Measurements from ENCODE around the gene GATA3.

Gene GATA3

GRCh38 chr10:8074881-8075280 is 20.4 kb downstream of the GATA3 start:
- ATAC-seq (no peak), DNase-seq (no peak)
- no peaks in the 10 kb centered on the region for H3K27me3 Mint-ChIP-seq
- no peaks in the 10 kb centered on the region for H3K9me3 Mint-ChIP-seq
- peaks cover 48% of the 10 kb centered on the region for H3K36me3 Mint-ChIP-seq (ENCODE audit: low read depth)
- H3K4me3 Mint-ChIP-seq: no peak overlapping the region
- no peak overlapping the region for H3K27ac Mint-ChIP-seq
- peaks cover 58% of the 10 kb centered on the region for H3K4me1 Mint-ChIP-seq

- ATAC-seq: no peak
- peaks cover 42% of the 10 kb centered on the region for H3K36me3 Mint-ChIP-seq (ENCODE audit: low read depth)
- H3K9me3 Mint-ChIP-seq: no peaks in the 10 kb centered on the region
- H3K4me1 Mint-ChIP-seq: peaks cover 51% of the 10 kb centered on the region
- DNase-seq: no peak
- H3K27me3 Mint-ChIP-seq: no peaks in the 10 kb centered on the region
- H3K27ac Mint-ChIP-seq: no peak overlapping the region
- H3K4me3 Mint-ChIP-seq: no peak overlapping the region
Observed at GRCh38 chr10:8075282-8076260, 21.1 kb downstream of the GATA3 start.

- DNase-seq (no peak), ATAC-seq (peak; percentile 57)
- Mint-ChIP-seq H3K4me1 (peaks cover 37% of the 10 kb centered on the region), H3K9me3 (no peaks in the 10 kb centered on the region), H3K4me3 (no peak overlapping the region), H3K27ac (no peak overlapping the region), H3K36me3 (ENCODE audit: low read depth) (peaks cover 30% of the 10 kb centered on the region), H3K27me3 (no peaks in the 10 kb centered on the region)
Observed at GRCh38 chr10:8076933-8077332, 22.4 kb downstream of the GATA3 start.

- DNase-seq (no peak), ATAC-seq (no peak)
- H3K27ac Mint-ChIP-seq: no peak overlapping the region
- H3K9me3 Mint-ChIP-seq: no peaks in the 10 kb centered on the region
- H3K27me3 Mint-ChIP-seq: no peaks in the 10 kb centered on the region
- peaks cover 22% of the 10 kb centered on the region for H3K36me3 Mint-ChIP-seq (ENCODE audit: low read depth)
- H3K4me1 Mint-ChIP-seq: peaks cover 29% of the 10 kb centered on the region
- H3K4me3 Mint-ChIP-seq: no peak overlapping the region
Observed at GRCh38 chr10:8078027-8078426, 23.5 kb downstream of the GATA3 start.

GRCh38 chr10:8079126-8079525 is 24.6 kb downstream of the GATA3 start:
- no peak overlapping the region for H3K27ac Mint-ChIP-seq

GRCh38 chr10:8084799-8085198 is 30.3 kb downstream of the GATA3 start:
- no peaks in the 10 kb centered on the region for H3K36me3 Mint-ChIP-seq (ENCODE audit: low read depth)
- no peak overlapping the region for H3K27ac Mint-ChIP-seq
- no peaks in the 10 kb centered on the region for H3K9me3 Mint-ChIP-seq
- ATAC-seq (no peak), DNase-seq (no peak)
- H3K27me3 Mint-ChIP-seq: no peaks in the 10 kb centered on the region
- H3K4me3 Mint-ChIP-seq: no peak overlapping the region
- H3K4me1 Mint-ChIP-seq: peaks cover 22% of the 10 kb centered on the region

More at GRCh38 chr10:8079126-8079525, 24.6 kb downstream of the GATA3 start:
- DNase-seq (no peak), ATAC-seq (no peak)
- no peak overlapping the region for H3K4me3 Mint-ChIP-seq
- no peaks in the 10 kb centered on the region for H3K9me3 Mint-ChIP-seq
- no peaks in the 10 kb centered on the region for H3K27me3 Mint-ChIP-seq
- H3K36me3 Mint-ChIP-seq (ENCODE audit: low read depth): peaks cover 12% of the 10 kb centered on the region
- peaks cover 18% of the 10 kb centered on the region for H3K4me1 Mint-ChIP-seq

GRCh38 chr10:8085251-8085650 is 30.8 kb downstream of the GATA3 start:
- no peak overlapping the region for H3K4me3 Mint-ChIP-seq
- no peaks in the 10 kb centered on the region for H3K36me3 Mint-ChIP-seq (ENCODE audit: low read depth)
- no peaks in the 10 kb centered on the region for H3K9me3 Mint-ChIP-seq
- no peaks in the 10 kb centered on the region for H3K27me3 Mint-ChIP-seq
- peaks cover 23% of the 10 kb centered on the region for H3K4me1 Mint-ChIP-seq
- ATAC-seq (no peak), DNase-seq (no peak)
- H3K27ac Mint-ChIP-seq: no peak overlapping the region

- no peak overlapping the region for H3K4me3 Mint-ChIP-seq
- DNase-seq (no peak), ATAC-seq (no peak)
- no peaks in the 10 kb centered on the region for H3K36me3 Mint-ChIP-seq (ENCODE audit: low read depth)
- no peaks in the 10 kb centered on the region for H3K27me3 Mint-ChIP-seq
- no peaks in the 10 kb centered on the region for H3K9me3 Mint-ChIP-seq
- H3K4me1 Mint-ChIP-seq: peaks cover 23% of the 10 kb centered on the region
- H3K27ac Mint-ChIP-seq: no peak overlapping the region
Observed at GRCh38 chr10:8086315-8086714, 31.8 kb downstream of the GATA3 start.

- H3K36me3 Mint-ChIP-seq (ENCODE audit: low read depth): no peaks in the 10 kb centered on the region
- H3K4me3 Mint-ChIP-seq: no peak overlapping the region
- no peak overlapping the region for H3K27ac Mint-ChIP-seq
- peaks cover 23% of the 10 kb centered on the region for H3K4me1 Mint-ChIP-seq
- H3K27me3 Mint-ChIP-seq: no peaks in the 10 kb centered on the region
- DNase-seq: peak; percentile 40
- peak; percentile 85 for ATAC-seq
- no peaks in the 10 kb centered on the region for H3K9me3 Mint-ChIP-seq
Observed at GRCh38 chr10:8088504-8088903, 34.0 kb downstream of the GATA3 start.

- Mint-ChIP-seq H3K27ac (no peak overlapping the region), H3K36me3 (ENCODE audit: low read depth) (no peaks in the 10 kb centered on the region), H3K4me3 (no peak overlapping the region), H3K9me3 (no peaks in the 10 kb centered on the region), H3K27me3 (no peaks in the 10 kb centered on the region), H3K4me1 (peaks cover 21% of the 10 kb centered on the region)
- DNase-seq: no peak
- ATAC-seq: peak; percentile 18
Observed at GRCh38 chr10:8092428-8092827, 37.9 kb downstream of the GATA3 start.

GRCh38 chr10:8095959-8096358 is 41.5 kb downstream of the GATA3 start:
- H3K4me1 Mint-ChIP-seq: peaks cover 6% of the 10 kb centered on the region
- DNase-seq (peak; percentile 13), ATAC-seq (peak; percentile 64)
- no peak overlapping the region for H3K4me3 Mint-ChIP-seq
- H3K27me3 Mint-ChIP-seq: no peaks in the 10 kb centered on the region
- H3K9me3 Mint-ChIP-seq: no peaks in the 10 kb centered on the region
- H3K27ac Mint-ChIP-seq: no peak overlapping the region
- H3K36me3 Mint-ChIP-seq (ENCODE audit: low read depth): no peaks in the 10 kb centered on the region

- no peak overlapping the region for H3K4me3 Mint-ChIP-seq
- H3K27me3 Mint-ChIP-seq: no peaks in the 10 kb centered on the region
- H3K27ac Mint-ChIP-seq: no peak overlapping the region
- ATAC-seq: no peak
- DNase-seq: no peak
- H3K36me3 Mint-ChIP-seq (ENCODE audit: low read depth): no peaks in the 10 kb centered on the region
- H3K4me1 Mint-ChIP-seq: peaks cover 6% of the 10 kb centered on the region
- no peaks in the 10 kb centered on the region for H3K9me3 Mint-ChIP-seq
Observed at GRCh38 chr10:8096931-8097330, 42.4 kb downstream of the GATA3 start.

GRCh38 chr10:8100366-8100765 is 45.9 kb downstream of the GATA3 start:
- H3K4me1 Mint-ChIP-seq: peaks cover 20% of the 10 kb centered on the region
- no peaks in the 10 kb centered on the region for H3K9me3 Mint-ChIP-seq
- DNase-seq (no peak), ATAC-seq (no peak)
- no peak overlapping the region for H3K4me3 Mint-ChIP-seq
- no peak overlapping the region for H3K27ac Mint-ChIP-seq
- no peaks in the 10 kb centered on the region for H3K27me3 Mint-ChIP-seq
- no peaks in the 10 kb centered on the region for H3K36me3 Mint-ChIP-seq (ENCODE audit: low read depth)

- no peak overlapping the region for H3K27ac Mint-ChIP-seq
- no peaks in the 10 kb centered on the region for H3K27me3 Mint-ChIP-seq
- peak; percentile 60 for ATAC-seq
- H3K36me3 Mint-ChIP-seq (ENCODE audit: low read depth): no peaks in the 10 kb centered on the region
- H3K4me1 Mint-ChIP-seq: peaks cover 15% of the 10 kb centered on the region
- H3K9me3 Mint-ChIP-seq: no peaks in the 10 kb centered on the region
- peak; percentile 28 for DNase-seq
- H3K4me3 Mint-ChIP-seq: peak overlapping the region; percentile 29
Observed at GRCh38 chr10:8102708-8103401, 48.4 kb downstream of the GATA3 start.

GRCh38 chr10:8103543-8103942 is 49.1 kb downstream of the GATA3 start:
- DNase-seq (no peak), ATAC-seq (no peak)
- peaks cover 15% of the 10 kb centered on the region for H3K4me1 Mint-ChIP-seq
- no peak overlapping the region for H3K4me3 Mint-ChIP-seq
- no peak overlapping the region for H3K27ac Mint-ChIP-seq
- no peaks in the 10 kb centered on the region for H3K36me3 Mint-ChIP-seq (ENCODE audit: low read depth)
- H3K9me3 Mint-ChIP-seq: no peaks in the 10 kb centered on the region
- no peaks in the 10 kb centered on the region for H3K27me3 Mint-ChIP-seq

All from activated naive CD8-positive, alpha-beta T cell treated with anti-CD3 and anti-CD28 coated beads, Interleukin-2, amount 50 U/mL, for 24 hours (primary cell).